Stimulated activated CD4-positive, alpha-beta T cell treated with anti-CD3 and anti-CD28 coated beads, Interleukin-4, amount 100 ng/mL, for 48 hours (primary cell): ENCODE data around the gene PRRT3.

Experiments
- DNase-seq, 2 donors: peaks; one replicate each; pipeline ENCODE4 v3.0.0-alpha.2; 2020; ENCODE audit warnings: low read depth in 2 of 2

The PRRT3 gene

GRCh38 chr3:9951962-9952805, at the start of gene PRRT3:
Gene PRRT3 (minus strand): TSS chr3:9952408. CDS start chr3:9950115, 2,293 bp downstream.
- DNase-seq = peak; percentile 53 to 54

GRCh38 chr3:10000686-10001085, 48.5 kb upstream of the PRRT3 start:
- DNase-seq = no peak

GRCh38 chr3:9994086-9994844, 42.1 kb upstream of the PRRT3 start:
- DNase-seq = no peak

- DNase-seq = no peak
Measured at GRCh38 chr3:9986230-9986725, 34.1 kb upstream of the PRRT3 start.

GRCh38 chr3:9980251-9980650, 28.0 kb upstream of the PRRT3 start:
- no peak for DNase-seq

GRCh38 chr3:9978710-9979305, 26.6 kb upstream of the PRRT3 start:
- DNase-seq = no peak

- peak in 1 of 2 donors; percentile 13 for DNase-seq
Measured at GRCh38 chr3:9976721-9977709, 24.8 kb upstream of the PRRT3 start.

GRCh38 chr3:9970020-9970652, 17.9 kb upstream of the PRRT3 start:
- no peak for DNase-seq

GRCh38 chr3:9969632-9970019, 17.4 kb upstream of the PRRT3 start:
- no peak for DNase-seq

GRCh38 chr3:9966841-9967240, 14.6 kb upstream of the PRRT3 start:
- DNase-seq = no peak

- no peak for DNase-seq
Measured at GRCh38 chr3:9965200-9965875, 13.1 kb upstream of the PRRT3 start.

GRCh38 chr3:9957214-9957613, 5.0 kb upstream of the PRRT3 start:
- no peak for DNase-seq

- no peak for DNase-seq
Measured at GRCh38 chr3:9955611-9956352, 3.6 kb upstream of the PRRT3 start.

GRCh38 chr3:9955067-9955502, 2.9 kb upstream of the PRRT3 start:
- no peak for DNase-seq

GRCh38 chr3:9951598-9951961, 628 bp downstream of the PRRT3 start:
- no peak for DNase-seq

GRCh38 chr3:9951126-9951525, 1.1 kb downstream of the PRRT3 start:
- no peak for DNase-seq

GRCh38 chr3:9949626-9950025, 2.6 kb downstream of the PRRT3 start:
- no peak for DNase-seq

- DNase-seq = no peak
Measured at GRCh38 chr3:9949115-9949514, 3.1 kb downstream of the PRRT3 start.

- DNase-seq = no peak
Measured at GRCh38 chr3:9948586-9948985, 3.6 kb downstream of the PRRT3 start.
